HG02938 (cell line): ENCODE results near the gene PDLIM7.

Experiments
- ATAC-seq: cut with Tn5 transposase; IDR thresholded peaks from one replicate; pipeline ENCODE4 v1.9.1; 2021; ENCODE audit warnings: mild to moderate bottlenecking, moderate library complexity; ENCODE audit not compliant: unreplicated experiment

Gene PDLIM7

DNA sequence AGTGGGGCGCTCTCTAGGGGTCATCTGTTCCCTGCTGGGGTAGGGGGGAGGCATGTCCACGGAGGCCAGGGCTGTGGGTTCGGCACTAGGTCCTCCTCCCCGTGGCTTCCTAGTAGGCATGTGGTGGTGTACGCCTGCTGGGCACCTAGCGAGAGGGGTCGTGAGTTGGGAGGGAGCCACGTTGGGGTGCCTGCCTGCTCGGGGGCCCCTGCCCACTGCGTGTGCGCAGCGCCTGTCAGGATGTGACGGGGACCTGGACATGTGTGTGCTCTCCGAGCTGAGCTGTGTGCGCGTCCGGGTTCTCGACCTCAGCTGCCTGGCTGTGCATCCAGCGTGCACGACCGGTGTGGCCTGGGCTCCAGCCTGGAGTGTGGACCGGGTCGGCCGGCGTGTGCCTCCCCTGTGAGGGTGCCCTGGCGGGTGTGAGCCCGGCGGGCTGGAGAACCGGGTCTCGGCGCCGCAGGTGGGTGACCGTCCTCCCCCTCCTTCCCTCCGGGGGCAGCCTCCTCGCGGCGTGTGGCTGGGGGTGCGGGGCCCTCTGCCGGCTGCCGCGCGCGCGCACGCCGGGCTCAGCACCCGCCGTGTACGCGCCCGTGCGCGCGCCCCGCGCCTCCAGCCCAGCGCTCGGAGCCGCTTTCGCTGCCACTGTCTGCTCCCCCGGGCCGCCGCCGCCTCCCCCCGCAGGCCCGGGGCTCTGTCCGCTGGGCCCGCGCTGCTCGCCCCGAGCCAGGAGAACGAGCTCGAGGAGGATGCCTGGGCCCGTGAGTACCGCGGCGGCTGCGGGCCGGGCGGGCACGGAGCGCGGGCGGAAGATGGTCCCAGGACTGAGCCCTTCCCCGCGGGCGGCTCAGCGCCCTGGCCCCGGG lies 51.0 kb downstream of the PDLIM7 start, which contains the start of gene PRR7:
Gene PRR7, plus strand, starts transcription at position 615 of the 866 bp plus-strand sequence. CDS start 8,254 bp downstream, outside the sequence.
- peak; percentile 42 for ATAC-seq

DNA sequence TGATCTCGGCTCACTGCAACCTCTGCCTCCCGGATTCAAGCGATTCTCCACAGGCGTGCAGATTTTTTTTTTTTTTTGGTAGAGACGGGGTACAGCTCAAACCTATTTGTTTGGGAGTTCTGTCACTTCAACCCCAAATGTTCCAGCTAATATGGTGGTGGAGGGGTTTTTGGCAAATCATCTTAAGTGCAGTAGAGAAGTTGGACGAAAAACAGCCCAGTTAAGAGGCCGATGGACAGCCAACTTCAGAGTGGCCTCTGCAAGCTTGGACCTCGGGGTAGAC lies 51.5 kb downstream of the PDLIM7 start:
- no peak for ATAC-seq

DNA sequence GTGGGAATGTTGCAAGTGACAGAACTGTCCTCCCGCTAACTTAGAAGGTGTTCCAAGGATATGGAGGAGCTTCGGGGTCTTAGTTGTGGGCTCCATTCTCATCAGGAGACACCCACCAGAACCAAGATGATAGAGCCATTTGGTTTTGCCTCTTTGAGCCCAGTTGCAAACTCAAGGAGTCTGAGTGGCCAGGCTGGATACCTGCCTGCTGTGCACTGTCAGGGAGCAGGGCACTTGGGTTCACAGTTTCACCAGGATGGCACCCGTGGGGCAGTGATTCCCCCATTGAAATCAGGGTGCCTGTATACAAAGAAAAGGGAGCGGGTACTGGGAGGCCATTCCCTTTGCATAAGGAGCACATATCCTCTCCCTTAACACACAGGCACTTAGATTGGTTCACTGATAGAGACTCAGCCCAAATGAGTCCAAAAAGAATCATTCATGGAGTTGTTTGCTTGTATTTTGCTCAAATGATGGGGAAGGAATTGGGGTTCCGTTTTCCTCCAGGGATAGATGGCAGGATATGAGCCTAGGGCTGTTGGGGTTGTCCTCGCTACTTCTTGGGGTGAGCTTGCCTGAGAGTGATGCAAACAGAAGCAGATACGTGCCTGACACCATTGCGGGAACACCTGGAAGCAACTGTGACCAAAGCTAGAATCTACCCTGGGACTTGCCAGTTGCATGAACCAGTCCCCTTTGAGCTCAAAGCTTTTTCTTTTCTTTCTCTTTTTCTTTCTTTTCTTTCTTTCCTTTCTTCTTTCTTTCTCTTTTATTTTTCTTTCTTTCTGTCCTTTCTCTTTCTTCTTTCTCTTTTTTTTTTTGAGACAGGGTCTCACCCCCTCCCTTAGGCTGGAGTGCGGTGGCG lies 52.1 kb downstream of the PDLIM7 start:
- ATAC-seq = no peak

DNA sequence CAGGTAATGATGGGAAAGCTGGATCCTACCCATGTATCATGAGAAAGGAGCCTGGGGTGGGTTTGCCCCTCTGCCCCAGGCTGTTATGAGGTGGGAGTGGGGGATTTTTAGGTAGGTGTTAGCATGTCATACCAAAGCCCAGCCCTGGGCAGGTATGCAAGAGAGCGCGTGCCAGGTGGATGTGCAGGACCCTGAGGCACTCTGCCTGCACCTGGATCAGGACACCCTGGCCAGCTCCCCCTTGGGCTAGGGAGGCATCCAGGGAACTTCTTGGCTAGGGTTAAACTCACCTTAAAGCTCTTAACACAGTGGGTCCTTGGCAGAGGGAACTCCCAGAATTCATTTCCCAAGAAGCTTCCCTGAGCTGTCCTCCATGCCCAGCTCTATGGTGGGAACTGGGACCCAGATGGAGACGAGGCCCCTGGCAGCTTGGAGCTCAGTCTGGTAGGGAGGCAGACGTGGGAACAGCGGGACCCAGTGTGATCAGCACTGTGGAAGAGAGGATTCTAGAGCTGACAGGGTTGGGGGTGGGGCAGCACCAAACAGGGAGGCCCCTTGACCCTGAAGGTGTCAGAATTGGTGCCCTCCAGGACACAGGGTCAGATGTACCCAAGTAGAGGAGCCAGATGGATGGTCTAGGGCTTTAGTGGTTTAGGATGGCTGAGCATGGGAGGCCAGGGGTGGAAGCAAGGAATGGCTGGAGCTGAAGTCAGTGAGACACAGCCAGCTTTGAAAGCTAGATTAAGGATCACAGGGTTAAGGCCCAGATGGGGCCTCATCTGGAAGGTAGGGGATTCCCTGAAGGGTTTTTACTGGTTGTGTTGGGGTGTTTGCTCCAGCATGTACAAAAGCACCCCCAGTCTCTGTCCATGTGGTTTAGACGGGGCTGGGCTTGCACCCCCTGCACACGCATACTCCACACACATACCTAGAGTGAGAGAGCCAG lies 53.0 kb downstream of the PDLIM7 start:
- ATAC-seq = no peak

DNA sequence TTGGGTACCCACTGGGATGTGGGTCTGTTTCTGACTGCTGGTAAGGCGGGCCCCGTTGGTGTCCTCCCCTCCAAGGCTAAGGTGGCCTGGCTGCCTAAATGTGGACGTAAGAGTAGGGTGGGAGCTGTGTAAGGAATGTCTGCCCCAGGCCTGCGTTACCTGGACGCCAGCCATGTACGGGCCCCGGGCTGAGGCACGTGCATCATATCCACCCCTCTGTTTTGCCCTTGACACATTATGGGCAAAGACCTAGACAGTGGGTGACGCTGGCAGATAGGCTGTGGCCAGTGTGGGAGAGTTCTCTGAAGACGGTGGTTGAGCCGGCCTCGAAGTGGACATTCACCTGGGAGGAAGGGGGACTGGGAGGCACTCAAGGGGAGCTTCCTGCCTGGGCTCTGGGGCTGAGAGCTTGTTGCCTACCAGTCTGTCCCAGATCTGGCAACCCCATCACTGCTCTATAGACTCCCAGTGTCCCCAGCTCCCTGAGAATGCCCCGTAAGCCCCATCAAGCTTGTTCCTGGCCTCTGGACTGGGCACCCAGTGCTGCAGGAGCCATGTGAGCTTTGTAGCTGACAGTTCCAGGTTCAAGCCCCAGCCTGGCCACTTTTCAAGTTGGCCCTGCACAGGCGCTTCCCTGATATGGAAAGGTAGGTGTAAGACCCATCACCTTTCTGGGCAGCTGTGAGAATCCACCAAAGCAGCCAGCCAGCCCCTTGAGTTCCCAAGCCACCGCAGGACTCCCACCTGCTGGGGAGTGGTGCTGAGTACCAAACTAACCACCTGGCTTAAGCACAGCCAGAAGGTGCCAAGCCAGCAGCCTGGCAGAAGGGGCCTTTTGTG lies 54.0 kb downstream of the PDLIM7 start:
- ATAC-seq = no peak

DNA sequence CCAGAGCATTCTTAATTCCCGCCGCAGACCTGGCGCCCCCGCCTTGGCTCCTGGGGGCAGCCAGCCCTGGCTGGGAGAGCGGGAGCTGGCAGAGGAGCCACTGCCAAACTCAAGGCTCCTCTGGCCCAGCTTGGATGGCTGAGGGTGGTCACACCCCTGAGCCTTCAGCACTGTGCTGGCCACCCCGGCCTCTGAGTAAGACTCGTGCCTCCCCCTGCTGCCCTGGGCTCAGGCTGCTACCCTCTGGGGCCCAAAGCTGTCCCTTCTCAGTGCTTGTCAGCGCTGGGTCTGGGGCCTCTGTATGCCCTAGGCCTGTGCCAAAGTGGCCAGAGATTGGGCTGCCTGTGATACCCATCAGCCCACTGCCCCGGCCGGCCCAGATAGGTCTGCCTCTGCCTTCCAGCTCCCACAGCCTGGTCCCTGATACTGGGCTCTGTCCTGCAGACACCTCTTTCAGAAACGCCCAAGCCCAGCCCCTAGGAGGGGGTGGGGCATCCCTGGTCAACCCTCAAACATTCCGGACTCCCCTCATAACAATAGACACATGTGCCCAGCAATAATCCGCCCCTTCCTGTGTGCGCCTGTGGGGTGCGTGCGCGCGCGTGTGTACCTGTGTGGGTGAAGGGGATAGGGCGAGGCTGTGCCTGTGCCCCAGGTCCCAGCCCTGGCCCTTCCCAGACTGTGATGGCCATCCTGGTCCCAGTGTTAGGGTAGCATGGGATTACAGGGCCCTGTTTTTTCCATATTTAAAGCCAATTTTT lies 55.2 kb downstream of the PDLIM7 start:
- ATAC-seq = no peak

DNA sequence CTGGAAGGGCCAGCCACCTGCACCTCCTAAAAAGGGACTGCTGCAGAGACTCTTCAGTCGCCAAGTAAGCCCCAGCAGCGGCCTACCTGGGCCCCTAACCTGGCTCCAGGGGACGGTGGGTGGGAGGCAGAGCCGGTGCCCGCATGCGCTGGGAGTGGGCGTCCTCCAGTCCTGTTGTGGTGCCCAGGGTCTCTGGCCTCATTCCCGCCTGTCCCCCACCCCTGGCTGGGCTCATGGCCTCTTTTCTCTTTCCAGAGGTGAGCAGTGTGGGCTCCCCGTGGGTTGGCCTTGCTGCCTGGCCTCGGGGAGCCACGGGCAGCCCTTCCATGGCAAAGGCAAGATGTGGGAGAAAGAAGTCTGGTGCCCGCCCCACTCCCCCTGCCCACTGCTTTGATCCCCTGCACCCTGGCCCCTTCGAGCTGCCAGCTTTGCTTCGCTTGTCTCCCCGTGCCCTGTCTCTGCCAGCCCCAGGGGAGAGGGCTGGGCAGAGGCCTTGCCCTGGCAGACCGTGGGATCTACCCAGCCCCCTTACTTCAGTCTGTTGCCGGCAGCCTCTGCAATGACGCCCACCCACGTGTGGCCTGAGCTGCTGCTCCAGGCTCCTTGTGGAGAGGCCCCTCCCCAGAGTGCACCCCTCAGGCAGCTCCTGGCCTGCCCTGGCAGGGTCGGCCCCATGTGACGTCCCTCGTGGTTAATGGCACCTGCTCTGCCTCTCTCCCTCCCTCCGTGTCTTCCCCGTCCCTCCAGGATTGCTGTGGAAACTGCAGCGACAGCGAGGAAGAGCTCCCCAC lies 56.2 kb downstream of the PDLIM7 start:
- ATAC-seq = no peak

DNA sequence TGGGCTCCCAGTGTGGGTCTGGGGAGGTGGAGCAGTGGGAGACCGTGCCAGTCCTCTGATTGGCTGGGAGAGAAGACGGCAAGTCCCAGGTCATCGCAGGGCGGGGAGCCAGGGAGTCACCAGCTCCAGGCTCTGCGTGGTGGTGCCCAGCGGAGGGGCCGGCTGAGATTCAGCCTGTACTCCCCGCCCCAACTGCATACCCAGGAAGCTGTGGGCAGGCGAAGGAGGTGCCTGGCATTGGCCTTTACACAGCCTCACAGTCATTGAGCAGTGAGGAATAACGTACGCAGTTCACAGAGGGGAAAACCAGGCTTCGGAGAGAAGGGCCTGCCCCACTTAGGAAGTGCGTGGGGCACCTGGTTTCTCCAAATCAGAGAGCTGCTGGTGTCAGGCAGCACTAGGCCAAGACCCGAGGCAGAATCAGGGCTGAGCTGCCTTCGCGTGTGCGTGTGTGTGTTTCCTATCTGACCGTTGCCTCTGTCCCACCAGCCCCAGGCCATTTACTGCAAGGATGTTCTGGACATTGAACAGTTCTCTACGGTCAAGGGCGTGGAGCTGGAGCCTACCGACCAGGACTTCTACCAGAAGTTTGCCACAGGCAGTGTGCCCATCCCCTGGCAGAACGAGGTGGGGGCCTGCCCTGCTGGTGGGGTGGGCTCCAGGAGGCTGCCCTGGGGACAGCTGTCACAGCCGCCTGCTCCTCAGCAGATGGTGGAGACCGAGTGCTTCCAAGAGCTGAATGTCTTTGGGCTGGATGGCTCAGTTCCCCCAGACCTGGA lies 57.0 kb downstream of the PDLIM7 start:
- no peak for ATAC-seq

DNA sequence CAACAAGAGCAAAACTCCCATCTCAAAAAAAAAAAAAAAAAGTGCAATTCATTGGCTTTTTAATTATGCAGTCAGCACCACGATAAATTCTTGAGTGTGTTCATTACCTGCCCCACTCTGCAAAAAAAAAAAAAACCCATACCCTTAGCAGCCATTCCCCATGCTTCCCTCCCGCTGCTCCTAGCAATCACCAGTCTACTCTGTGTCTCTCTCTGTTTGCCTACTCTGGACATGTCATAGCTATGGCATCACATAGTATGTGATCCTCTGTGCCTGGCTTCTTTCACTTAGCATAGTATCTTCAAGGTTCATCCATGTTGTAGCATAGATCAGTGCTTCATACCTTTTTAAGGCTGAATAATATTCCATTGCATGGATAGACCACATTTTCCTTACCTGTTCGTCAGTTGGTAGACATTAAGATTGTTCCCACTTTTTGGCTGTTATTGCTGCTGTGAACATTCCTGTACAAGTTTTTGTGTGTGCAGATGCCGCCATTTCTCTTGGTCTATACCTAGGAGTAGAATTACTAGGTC lies 57.8 kb downstream of the PDLIM7 start:
- no peak for ATAC-seq

DNA sequence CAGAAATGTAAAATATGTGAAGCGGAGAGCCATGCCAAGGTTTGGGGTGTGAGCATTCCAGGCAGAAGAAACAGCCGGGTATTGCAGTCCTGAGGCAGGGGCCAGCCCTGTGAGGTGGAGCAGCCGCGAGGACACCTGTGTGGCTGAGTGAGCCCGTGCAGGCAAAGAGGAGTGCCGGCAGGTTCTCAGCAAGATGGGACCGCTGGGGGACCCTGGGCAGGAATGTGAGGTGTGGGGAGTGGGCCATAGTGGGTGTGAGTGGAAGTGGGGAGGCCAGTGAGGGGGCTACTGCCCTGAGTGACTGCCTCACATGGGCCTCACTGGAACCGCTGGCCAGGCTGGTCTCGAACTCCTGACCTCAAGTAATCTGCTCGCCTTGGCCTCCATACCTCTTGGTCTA lies 58.9 kb downstream of the PDLIM7 start:
- no peak for ATAC-seq

DNA sequence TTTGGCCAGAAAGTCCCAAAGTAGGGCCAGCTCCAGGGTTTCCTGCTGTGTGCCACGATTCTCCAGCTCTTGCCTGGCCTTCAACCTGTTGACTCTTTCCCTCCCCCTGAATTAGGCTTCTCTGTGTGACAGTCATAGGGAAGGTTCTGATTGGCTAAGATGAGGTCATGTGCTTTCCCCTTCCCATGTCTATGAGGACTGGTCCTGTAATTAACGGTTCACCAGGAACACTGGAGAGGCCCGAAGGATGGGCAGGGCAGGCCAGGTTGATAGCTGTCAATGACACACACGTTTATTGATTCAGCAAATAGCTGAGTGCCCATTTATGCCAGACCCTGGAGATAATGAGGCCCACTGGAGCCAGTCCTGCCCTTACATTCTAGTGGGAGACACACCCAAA lies 59.8 kb downstream of the PDLIM7 start:
- ATAC-seq = no peak

DNA sequence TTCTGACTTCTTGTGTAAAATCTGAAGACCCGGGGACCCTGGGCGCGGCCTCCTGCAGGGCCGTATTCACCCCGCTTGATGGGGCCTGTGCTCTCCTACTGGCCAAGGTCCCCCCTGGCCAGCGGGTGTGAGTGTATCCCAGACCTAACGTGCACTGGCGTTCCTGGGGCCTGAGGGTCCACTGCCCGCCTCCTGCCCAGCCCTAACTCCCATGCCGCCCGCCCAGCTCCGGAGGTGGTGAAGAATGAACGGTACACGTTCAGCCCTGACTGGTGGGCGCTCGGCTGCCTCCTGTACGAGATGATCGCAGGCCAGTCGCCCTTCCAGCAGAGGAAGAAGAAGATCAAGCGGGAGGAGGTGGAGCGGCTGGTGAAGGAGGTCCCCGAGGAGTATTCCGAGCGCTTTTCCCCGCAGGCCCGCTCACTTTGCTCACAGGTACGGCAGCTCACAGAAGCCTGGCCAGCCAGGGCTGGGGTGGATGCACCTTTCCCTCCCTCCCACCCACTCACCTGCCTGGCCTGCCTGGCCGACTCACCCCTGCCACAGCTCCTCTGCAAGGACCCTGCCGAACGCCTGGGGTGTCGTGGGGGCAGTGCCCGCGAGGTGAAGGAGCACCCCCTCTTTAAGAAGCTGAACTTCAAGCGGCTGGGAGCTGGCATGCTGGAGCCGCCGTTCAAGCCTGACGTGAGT lies 61.4 kb downstream of the PDLIM7 start:
- ATAC-seq = no peak

DNA sequence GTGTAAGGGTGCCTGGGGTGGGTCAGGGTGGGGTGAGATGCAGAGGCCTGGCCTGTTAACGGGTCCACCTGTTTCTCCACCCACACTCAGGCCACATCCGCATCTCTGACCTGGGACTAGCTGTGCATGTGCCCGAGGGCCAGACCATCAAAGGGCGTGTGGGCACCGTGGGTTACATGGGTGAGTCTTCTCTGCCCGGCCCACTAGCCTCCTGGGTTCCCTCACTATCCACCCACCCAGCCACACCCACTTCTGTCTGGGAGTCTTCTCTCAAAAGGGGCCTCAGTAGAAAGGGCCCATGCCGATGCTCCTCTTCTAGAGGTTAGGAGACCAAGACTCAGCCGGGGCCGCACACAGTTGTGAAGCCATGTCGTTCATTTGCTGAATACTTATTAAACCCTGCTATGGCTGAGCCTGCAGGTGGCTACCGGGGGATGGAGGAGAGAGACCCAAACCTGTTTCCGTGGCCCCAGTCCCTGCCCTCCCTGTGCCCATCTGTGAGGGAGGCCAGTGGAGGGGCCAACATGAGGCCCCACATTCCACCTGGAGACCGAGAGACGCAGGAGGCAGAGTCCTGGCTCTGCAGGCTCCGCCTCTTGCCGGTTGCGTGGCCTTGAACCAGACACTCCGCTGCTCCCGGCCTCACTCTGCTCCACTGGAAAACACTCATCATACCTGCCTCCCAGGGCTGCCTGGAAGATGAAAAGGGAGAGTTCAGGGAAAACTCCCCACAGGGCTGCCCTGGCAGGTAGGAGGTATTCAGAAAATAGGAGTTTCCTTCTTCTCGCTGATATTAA lies 62.3 kb downstream of the PDLIM7 start:
- no peak for ATAC-seq

DNA sequence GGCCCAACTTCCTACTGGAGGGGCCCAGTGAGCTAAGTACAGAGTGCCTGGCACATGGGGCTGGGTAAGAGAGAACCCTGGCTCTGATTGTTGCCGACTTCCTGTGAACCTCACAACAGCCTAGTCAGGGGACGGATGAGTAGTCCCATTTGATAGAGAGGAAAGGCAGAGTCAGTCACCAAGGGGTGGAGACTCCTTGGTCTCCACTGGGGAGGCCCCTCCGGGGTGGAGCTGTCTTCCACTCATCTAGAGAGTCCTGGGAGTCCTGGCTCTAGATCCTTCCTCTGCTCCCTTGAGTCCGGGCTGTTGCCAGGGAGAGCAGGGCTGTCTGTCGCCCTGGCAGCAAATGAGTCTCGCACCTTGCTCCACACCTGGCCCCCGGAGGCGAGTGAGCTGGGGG lies 63.0 kb downstream of the PDLIM7 start:
- ATAC-seq = no peak

DNA sequence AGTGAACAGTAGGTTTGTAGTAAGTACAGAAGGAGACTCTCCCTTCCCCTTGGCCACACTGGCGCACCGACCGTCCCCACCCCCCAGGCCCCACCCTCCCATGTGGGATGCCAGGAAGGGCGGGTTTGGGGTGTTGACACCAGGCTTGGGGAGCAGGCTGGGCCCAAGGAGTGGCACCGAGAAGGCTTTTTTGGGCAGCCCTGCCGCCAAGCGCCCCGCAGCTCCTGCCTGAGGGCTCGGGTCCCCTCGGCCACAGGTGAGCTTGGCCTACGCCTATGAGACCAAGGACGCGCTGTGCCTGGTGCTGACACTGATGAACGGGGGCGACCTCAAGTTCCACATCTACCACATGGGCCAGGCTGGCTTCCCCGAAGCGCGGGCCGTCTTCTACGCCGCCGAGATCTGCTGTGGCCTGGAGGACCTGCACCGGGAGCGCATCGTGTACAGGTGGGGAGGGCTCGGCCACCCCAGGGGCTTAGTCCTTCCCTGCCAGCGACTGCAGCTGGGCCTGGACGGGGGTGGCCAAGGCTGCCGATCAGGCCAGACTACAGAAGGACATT lies 63.7 kb downstream of the PDLIM7 start:
- ATAC-seq = no peak
